ENCODE data around the gene EEPD1. TPM values are rescaled to one million over a fixed set of nuclear protein-coding genes. Genes with fewer than 3 reads are reported as not detected.
A peak's percentile ranks its signal among the peaks of the same experiment; 100 is the strongest.
"Not testable (repeated sequence)": the region's sequence is repeated elsewhere in the genome, so short reads cannot be mapped to it uniquely, and the experiment has no call there.

The EEPD1 gene
- total and polyA plus RNA-seq, 8 donors = 7.1 to 60.5 (median 10.0) TPM

DNA sequence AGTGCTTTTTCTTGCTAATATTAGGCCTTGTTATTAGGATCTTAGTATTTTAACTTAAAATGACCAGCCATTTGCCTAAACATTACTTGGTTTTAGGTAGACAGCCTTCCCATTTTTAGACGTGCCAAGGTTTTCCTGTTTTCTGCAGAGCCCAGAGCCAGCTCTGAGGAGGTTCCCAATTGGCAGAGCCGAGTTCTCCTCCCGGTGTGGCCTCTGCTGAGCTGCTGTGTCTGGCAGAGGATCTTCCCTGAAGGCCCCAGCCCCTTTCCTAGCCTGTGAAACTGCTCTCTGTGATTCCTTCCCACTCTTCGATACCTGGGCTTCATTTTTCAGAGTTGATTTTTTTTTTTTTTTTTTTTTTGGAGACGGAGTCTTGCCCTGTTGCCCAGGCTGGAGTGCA is 91.4 kb downstream of the EEPD1 start:
- no peaks in the 10 kb centered on the region for H3K4me1 ChIP-seq
- FAIRE-seq (no peak), ATAC-seq (no peak), DNase-seq (no peak)
- 79 to 88% methylated on average over 5 of the region's 5 CpGs for WGBS, 2 donors
- H3K27ac ChIP-seq = no peak overlapping the region
- intact Hi-C loops (cut with DNase I) = no loop called here
- no peak overlapping the region for H3K4me3 ChIP-seq
- TF ChIP-seq, protein P1, sequence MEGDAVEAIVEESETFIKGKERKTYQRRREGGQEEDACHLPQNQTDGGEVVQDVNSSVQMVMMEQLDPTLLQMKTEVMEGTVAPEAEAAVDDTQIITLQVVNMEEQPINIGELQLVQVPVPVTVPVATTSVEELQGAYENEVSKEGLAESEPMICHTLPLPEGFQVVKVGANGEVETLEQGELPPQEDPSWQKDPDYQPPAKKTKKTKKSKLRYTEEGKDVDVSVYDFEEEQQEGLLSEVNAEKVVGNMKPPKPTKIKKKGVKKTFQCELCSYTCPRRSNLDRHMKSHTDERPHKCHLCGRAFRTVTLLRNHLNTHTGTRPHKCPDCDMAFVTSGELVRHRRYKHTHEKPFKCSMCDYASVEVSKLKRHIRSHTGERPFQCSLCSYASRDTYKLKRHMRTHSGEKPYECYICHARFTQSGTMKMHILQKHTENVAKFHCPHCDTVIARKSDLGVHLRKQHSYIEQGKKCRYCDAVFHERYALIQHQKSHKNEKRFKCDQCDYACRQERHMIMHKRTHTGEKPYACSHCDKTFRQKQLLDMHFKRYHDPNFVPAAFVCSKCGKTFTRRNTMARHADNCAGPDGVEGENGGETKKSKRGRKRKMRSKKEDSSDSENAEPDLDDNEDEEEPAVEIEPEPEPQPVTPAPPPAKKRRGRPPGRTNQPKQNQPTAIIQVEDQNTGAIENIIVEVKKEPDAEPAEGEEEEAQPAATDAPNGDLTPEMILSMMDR (IDR thresholded peaks at IDR 0.05) = no peak
- H3K36me3 ChIP-seq = no peaks in the 10 kb centered on the region
- H3K9me3 ChIP-seq = no peaks in the 10 kb centered on the region
- no peaks in the 10 kb centered on the region for H3K27me3 ChIP-seq

DNA sequence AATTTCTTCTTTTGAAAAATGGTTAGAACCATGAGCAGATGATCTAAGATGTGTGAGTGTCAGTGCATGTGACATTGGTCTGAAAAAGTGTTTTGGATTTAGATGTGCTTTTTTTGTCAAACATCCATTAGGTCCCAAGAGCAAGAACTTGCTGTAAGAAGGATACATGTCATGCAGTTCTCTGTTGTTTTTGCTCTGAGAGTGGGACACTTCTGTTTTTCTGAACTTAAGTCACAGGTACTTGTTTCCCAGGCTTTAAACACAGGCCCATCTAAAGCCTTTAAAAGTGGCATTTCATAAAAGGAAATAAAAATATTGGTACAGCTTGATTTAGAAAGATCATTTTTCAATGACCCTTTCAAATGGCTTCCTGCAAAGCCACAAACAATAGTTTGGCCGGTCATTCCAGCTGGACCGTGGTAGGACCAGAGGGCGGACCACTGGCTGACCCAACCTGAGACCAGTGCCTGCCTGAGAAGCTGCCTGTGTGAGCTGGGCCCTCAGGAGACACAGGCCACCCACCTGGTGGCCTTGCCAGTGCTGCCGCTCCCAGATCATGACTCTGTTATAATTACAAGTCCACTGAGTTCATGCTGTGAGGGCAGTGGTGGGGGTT is 92.7 kb downstream of the EEPD1 start:
- no peaks in the 10 kb centered on the region for H3K9me3 ChIP-seq
- no peak overlapping the region for H3K4me3 ChIP-seq
- ATAC-seq = no peak
- no peaks in the 10 kb centered on the region for H3K27me3 ChIP-seq
- DNase-seq = no peak
- no peaks in the 10 kb centered on the region for H3K36me3 ChIP-seq
- TF ChIP-seq, protein P1 (IDR thresholded peaks at IDR 0.05) = no peak
- intact Hi-C loops (cut with DNase I) = no loop called here
- H3K4me1 ChIP-seq = no peaks in the 10 kb centered on the region
- FAIRE-seq = no peak
- WGBS, 2 donors = 74 to 83% methylated on average over 4 of the region's 4 CpGs
- no peak overlapping the region for H3K27ac ChIP-seq

DNA sequence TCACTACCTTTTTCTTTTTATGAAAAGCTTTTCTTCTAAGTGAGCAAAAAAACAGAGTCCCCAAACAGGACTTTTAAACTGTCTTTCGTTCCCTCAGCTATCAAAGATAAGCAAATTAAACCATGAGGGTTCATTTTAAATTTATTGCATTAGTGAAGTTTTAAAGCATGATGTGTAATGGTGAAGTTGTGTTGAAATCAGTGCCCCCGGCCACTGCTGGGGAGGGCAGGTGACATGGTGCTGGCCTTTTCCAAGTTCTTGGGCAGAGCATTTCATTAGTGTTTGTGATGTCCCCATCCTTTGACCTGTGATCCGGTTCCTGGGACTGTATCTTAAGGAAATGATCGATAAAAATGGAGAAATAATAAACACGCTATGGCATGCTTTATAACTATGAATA is 96.0 kb downstream of the EEPD1 start:
- FAIRE-seq (no peak), DNase-seq (no peak), ATAC-seq (no peak)
- intact Hi-C loops (cut with DNase I) = no loop called here
- Histone ChIP-seq H3K27ac (no peak overlapping the region), H3K36me3 (no peaks in the 10 kb centered on the region), H3K27me3 (no peaks in the 10 kb centered on the region), H3K4me1 (no peaks in the 10 kb centered on the region), H3K9me3 (no peaks in the 10 kb centered on the region), H3K4me3 (no peak overlapping the region)
- WGBS, 2 donors = 77% methylated on average over 5 of the region's 5 CpGs
- TF ChIP-seq, protein P1 (IDR thresholded peaks at IDR 0.05) = no peak

DNA sequence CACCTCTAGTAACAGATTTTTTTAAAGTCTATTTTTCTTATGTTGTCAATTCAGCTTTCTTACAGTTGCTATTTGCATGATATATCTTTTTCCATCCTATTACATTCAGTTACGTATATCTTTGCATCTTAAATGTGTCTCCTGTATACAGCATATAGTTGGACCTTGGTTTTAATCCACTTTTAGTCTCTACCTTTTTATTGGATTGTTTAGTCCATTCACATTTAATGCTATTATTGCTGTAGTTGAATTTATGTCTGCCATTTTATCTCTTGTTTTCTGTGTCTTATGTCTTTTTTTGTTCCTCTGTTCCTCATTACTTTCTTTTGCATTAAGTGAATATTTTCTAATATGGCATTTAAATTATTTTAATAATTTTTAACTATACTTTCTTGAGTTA is 100.6 kb downstream of the EEPD1 start:
- no peak overlapping the region for H3K27ac ChIP-seq
- intact Hi-C loops (cut with DNase I) = no loop called here
- ATAC-seq (no peak), FAIRE-seq (no peak), DNase-seq (no peak)
- no peak overlapping the region for H3K4me3 ChIP-seq
- no peaks in the 10 kb centered on the region for H3K27me3 ChIP-seq
- no peaks in the 10 kb centered on the region for H3K9me3 ChIP-seq
- no peaks in the 10 kb centered on the region for H3K36me3 ChIP-seq
- TF ChIP-seq, protein P1 (IDR thresholded peaks at IDR 0.05) = no peak
- H3K4me1 ChIP-seq = peaks cover 0 to 5% (median 0%) of the 10 kb centered on the region in 3 donors
- WGBS, 2 donors = 98% methylated on average over 1 of the region's 1 CpG

DNA sequence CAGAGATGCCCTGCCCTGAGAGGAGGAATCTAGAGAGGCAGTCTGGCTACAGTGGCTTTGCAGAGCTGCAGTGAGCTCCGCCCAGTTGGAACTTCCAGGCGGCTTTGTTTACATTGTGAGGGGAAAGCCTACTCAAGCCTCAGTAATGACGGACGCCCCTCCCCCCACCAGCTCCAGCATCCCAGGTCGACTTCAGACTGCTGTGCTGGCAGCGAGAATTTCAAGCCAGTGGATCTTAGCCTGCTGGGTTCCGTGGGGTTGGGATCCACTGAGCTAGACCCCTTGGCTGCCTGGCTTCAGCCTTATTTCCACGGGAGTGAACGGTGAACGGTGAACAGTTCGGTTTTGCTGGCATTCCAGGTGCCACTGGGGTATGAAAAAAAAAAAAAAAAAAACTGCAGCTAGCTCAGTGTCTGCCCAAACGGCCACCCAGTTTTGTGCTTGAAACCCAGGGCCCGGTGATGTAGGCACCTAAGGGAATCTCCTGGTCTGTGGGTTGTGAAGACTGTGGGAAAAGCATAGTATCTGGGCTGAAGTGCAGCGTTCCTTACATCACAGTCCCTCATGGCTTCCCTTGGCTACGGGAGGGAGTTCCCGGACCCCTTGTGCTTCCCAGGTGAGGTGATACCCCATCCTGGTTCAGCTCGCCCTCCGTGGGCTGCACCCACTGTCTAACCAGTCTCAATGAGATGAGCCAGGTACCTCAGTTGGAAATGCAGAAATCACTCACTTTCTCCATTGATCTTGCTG is 105.6 kb downstream of the EEPD1 start:
- FAIRE-seq; H3K4me3 ChIP-seq; H3K9me3 ChIP-seq; intact Hi-C loops (cut with DNase I); H3K36me3 ChIP-seq; H3K27ac ChIP-seq; H3K27me3 ChIP-seq: not testable (repeated sequence)
- peaks cover 0 to 21% (median 3%) of the 10 kb centered on the region in 3 donors for H3K4me1 ChIP-seq
- WGBS, 2 donors = 32 to 34% methylated on average over 18 of the region's 18 CpGs
- DNase-seq (peak; percentile 79 to 89 (median 85)), ATAC-seq (peak; percentile 86 to 99 (median 98))
